Sigmoid colon (tissue), 7 donors: Measurements from ENCODE around the gene MYBBP1A. TPM values are rescaled to one million over a fixed set of nuclear protein-coding genes. Genes with fewer than 3 reads are reported as not detected.

ENCODE experiments used
- DNase-seq: peaks from one replicate; pipeline ENCODE4 v3.0.0-alpha.2; 2019
- H3K27ac ChIP-seq, 4 donors: fragments of 200-600 bp; sonication (generic); one replicate each; pipeline ENCODE4 v1.5.1; 2016 to 2019; ENCODE audit warnings: mild to moderate bottlenecking in 1 of 4
- H3K27me3 ChIP-seq, 3 donors: fragments of 200-600 bp; sonication (generic); one replicate each; pipeline ENCODE4 v1.5.1; 2019; ENCODE audit warnings: mild to moderate bottlenecking in 1 of 3
- H3K36me3 ChIP-seq, 4 donors: fragments of 200-600 bp; sonication (generic); one replicate each; pipeline ENCODE4 v1.5.1; 2016 to 2019
- H3K4me1 ChIP-seq, 4 donors: fragments of 200-600 bp; sonication (generic); one replicate each; pipeline ENCODE4 v1.5.1; 2017 to 2019
- H3K4me3 ChIP-seq, 4 donors: fragments of 200-600 bp; sonication (generic); one replicate each; pipeline ENCODE4 v1.5.1; 2017 to 2019; ENCODE audit warnings: mild to moderate bottlenecking in 2 of 4, moderate library complexity in 1 of 4
- H3K9me3 ChIP-seq, 4 donors: fragments of 200-600 bp in 3 of 4; sonication (generic) in 3 of 4; one replicate each; pipeline versions ENCODE4 v1.5.1 to v1.6.1; 2013 to 2019
- EP300 ChIP-seq, 4 donors: sonication (generic); formaldehyde crosslinking; IDR thresholded peaks; one replicate each; pipeline ENCODE4 v1.6.1; 2017; ENCODE audit warnings: antibody characterized with exemption in 4 of 4
- POLR2A ChIP-seq, 2 donors: fragments of 450-650 bp; IDR thresholded peaks; one replicate each; pipeline ENCODE4 v1.6.1; 2016; ENCODE audit warnings: antibody characterized with exemption in 2 of 2, mild to moderate bottlenecking in 2 of 2, moderate library complexity in 2 of 2
- POLR2AphosphoS5 ChIP-seq, 4 donors: sonication (generic); formaldehyde crosslinking; IDR thresholded peaks; one replicate each; pipeline ENCODE4 v1.6.1; 2017; ENCODE audit warnings: antibody characterized with exemption in 4 of 4
- WGBS, 2 donors: extraction: QIAGEN DNeasy Blood & Tissue Kit; methylation state at CpG; one replicate each; pipeline ENCODE4 v1.1.7; 2013; 5-methylcytosine and 5-hydroxymethylcytosine counted together
- intact Hi-C: fragments of 100-400 bp; cut with DNase I; formaldehyde crosslinking; loops from one replicate; pipeline ENCODE4 v1.15.1; 2023
- polyA plus RNA-seq, 3 donors: library from polyadenylated mRNA; stranded (reverse); fragments of 200-250 nt; gene quantifications; one replicate each; pipeline ENCODE4 v1.2.3, GENCODE V29; 2013
- total RNA-seq, 4 donors: library from RNA; depleted of rRNA; stranded (reverse); fragments of >200 nt; gene quantifications; one replicate each; pipeline ENCODE4 v1.1.0, GENCODE V29; 2016
- TF ChIP-seq, protein P1 (sequence below), 4 experiments: fragments of 450-650 bp in 3 of 4; fragments of 200-600 bp in 1 of 4; IDR thresholded peaks; one replicate each; pipeline ENCODE4 v1.5.1; 2016 to 2019; ENCODE audit warnings: antibody characterized with exemption in 4 of 4, mild to moderate bottlenecking in 3 of 4, moderate library complexity in 2 of 4
- donor health status: healthy with polysubstance abuse.
- donor health status: Bipolar disorder and iron deficiency.
- donor health status: healthy.

MYBBP1A gene
- total and polyA plus RNA-seq, 7 donors = 6.6 to 44.5 (median 25.8) TPM

DNA sequence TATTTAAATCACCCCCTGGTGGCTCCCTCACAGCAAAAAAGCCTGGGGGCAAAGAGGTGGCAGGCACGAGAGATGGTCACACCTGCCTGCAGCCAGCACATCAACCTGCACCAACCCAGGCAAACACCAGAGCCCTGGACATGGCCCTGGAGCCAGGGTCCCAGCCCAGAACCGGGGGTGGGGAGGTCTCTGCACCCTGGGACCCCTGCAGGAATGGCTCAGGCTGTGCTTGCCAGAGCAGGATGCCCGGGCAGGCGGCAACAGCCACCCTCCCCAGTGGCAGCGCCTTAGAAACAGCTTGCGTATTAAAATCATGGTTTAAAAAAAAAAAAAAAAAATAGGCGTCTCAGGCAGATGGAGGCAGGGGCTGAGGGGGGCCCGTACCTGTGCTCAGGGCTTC lies 16.2 kb downstream of the MYBBP1A start:
- H3K27me3 ChIP-seq = peaks cover 0 to 21% (median 6%) of the 10 kb centered on the region in 3 donors
- peak overlapping the region in 2 of 4 donors; percentile 47 to 72 for H3K27ac ChIP-seq
- peak; percentile 52 for DNase-seq
- intact Hi-C loops = no loop called here
- no peaks in the 10 kb centered on the region for H3K9me3 ChIP-seq
- no peak overlapping the region for H3K4me3 ChIP-seq
- TF ChIP-seq, protein P1, sequence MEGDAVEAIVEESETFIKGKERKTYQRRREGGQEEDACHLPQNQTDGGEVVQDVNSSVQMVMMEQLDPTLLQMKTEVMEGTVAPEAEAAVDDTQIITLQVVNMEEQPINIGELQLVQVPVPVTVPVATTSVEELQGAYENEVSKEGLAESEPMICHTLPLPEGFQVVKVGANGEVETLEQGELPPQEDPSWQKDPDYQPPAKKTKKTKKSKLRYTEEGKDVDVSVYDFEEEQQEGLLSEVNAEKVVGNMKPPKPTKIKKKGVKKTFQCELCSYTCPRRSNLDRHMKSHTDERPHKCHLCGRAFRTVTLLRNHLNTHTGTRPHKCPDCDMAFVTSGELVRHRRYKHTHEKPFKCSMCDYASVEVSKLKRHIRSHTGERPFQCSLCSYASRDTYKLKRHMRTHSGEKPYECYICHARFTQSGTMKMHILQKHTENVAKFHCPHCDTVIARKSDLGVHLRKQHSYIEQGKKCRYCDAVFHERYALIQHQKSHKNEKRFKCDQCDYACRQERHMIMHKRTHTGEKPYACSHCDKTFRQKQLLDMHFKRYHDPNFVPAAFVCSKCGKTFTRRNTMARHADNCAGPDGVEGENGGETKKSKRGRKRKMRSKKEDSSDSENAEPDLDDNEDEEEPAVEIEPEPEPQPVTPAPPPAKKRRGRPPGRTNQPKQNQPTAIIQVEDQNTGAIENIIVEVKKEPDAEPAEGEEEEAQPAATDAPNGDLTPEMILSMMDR (IDR thresholded peaks at IDR 0.05) = no peak
- no peak for TF ChIP-seq EP300 (IDR thresholded peaks at IDR 0.05)
- TF ChIP-seq POLR2AphosphoS5 (IDR thresholded peaks at IDR 0.05) = no peak
- TF ChIP-seq POLR2A (IDR thresholded peaks at IDR 0.05) = no peak
- H3K36me3 ChIP-seq = peaks cover 14 to 57% (median 44%) of the 10 kb centered on the region in 4 donors
- H3K4me1 ChIP-seq = peaks cover 0 to 28% (median 22%) of the 10 kb centered on the region in 4 donors
- 87 to 92% methylated on average over 8 of the region's 8 CpGs for WGBS, 2 donors

DNA sequence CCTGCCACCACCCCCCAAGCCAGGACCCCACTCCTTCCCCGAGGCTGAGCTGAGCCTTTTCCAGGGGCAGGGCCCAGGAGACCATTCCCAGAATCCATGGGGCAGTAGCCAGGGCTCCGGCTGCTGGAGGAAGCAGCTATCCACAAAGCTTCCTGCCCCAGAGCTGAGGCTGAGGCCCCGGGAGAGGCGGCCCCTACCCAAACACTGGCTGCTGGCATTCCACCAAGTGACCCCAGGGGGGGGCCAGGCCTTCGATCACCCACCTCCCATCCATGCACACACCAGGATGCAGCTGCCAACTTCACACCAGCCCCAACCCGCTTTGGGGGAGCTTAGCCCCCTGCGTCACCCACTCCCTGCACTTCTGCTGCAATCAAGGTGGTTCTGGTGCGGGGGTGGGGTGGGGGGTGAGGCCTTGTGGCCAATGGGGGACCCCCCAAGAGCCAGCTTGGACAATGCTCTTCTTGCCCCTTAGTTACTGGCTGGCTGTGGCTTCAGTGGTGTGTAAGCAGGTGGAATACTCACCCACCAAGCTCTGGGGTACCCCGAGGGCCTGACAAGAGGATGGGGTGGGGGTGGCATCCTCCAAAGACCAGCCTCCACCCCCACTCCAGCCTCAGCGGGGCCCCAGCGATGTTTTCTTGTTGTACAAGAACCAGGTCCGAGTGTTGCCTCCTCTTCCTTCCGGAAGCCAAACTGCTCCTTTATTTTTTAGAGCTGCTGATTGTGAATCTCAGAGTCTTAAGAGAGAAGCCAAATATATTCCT lies 16.8 kb downstream of the MYBBP1A start:
- WGBS, 2 donors = 77 to 83% methylated on average over 13 of the region's 13 CpGs
- H3K27me3 ChIP-seq = peaks cover 0 to 21% (median 6%) of the 10 kb centered on the region in 3 donors
- no peak overlapping the region for H3K4me3 ChIP-seq
- intact Hi-C loops = no loop called here
- DNase-seq = peak; percentile 65
- H3K4me1 ChIP-seq = peaks cover 0 to 32% (median 22%) of the 10 kb centered on the region in 4 donors
- H3K9me3 ChIP-seq = no peaks in the 10 kb centered on the region
- H3K27ac ChIP-seq = peak overlapping the region in 3 of 4 donors; percentile 47 to 72 (median 52)
- peaks cover 14 to 51% (median 39%) of the 10 kb centered on the region in 4 donors for H3K36me3 ChIP-seq
- TF ChIP-seq, protein P1 (IDR thresholded peaks at IDR 0.05) = no peak
- TF ChIP-seq EP300 (IDR thresholded peaks at IDR 0.05) = no peak

DNA sequence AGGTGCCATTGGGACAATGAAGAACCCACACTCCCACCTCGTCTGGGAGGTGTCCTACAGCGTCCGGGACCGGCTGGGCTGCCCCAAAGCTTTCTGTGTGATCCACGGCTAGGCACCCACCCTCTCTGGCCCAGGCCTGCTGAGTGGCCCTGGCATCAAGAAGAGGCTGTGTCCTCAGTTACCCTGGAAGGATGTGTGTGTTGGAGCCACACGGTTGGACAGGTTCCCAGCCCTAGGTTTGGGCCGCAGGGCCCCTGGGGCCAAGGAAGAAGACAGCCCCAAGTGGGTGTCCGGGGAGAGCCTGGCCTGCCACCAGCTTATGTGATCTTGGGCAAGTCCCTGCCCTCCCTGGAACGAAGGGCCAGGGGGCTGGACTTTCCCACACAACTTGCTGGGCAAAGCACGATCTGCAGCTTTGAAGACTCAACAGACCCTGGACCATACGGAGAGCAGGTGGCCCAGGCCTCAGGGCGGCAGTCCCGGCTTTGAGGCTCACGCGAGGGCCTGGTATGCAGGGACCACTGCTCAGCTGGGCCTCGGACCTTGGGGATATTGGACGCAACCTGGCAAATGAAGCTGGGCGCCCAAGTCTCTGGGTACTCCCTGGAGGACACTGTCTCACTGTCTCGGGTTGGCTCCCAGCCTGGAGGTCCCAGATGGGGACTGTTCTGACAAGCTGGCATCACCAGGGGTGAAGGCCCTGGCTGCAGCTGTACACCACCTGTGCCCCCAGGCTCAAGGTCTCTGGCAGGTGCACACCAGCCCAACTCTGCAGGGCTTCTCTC lies 17.5 kb downstream of the MYBBP1A start:
- Histone ChIP-seq H3K4me1 (peaks cover 0 to 37% (median 22%) of the 10 kb centered on the region in 4 donors), H3K4me3 (no peak overlapping the region), H3K27me3 (peaks cover 0 to 21% (median 6%) of the 10 kb centered on the region in 3 donors), H3K27ac (peak overlapping the region; percentile 47 to 72 (median 56)), H3K36me3 (peaks cover 12 to 44% (median 32%) of the 10 kb centered on the region in 4 donors), H3K9me3 (no peaks in the 10 kb centered on the region)
- TF ChIP-seq POLR2A (IDR thresholded peaks at IDR 0.05) = no peak
- no peak for TF ChIP-seq EP300 (IDR thresholded peaks at IDR 0.05)
- no peak for TF ChIP-seq POLR2AphosphoS5 (IDR thresholded peaks at IDR 0.05)
- TF ChIP-seq, protein P1 (IDR thresholded peaks at IDR 0.05) = no peak
- intact Hi-C loops = no loop called here
- DNase-seq = no peak
- WGBS, 2 donors = 83 to 84% methylated on average over 19 of the region's 19 CpGs

DNA sequence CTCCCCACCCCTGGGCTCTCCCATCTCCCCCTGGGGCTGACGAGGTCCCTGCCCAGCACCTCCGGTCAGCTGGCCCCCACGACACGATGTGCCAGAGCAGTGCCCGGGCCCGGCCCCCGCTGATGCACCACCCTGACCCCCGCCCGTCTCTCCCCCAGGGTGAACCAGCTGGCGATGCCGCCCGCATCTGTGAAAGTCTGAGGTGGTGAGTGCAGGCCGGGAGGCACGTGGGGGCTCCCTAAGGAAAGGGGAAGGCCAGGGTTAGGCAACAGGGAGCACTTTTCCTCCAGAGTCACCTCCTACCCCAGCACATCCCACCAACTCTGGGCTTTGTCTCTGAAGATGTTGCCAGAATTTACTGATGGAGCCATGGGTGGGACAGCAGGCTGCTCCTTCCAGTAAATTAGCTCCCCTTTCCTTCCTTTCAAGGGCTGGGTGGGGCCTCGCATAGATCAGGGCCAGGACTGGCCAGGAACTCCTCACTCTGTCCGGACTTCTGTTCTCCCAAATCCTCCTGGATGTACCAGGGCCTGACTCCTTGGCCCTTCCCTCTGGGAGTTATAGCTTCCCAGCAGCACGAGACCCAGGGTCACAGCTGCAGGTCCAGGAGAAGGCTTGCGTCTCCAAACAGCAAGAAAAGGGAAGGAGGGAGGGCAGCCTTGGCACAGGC lies 18.3 kb downstream of the MYBBP1A start:
- Histone ChIP-seq H3K27ac (peak overlapping the region; percentile 52 to 72 (median 61)), H3K4me3 (no peak overlapping the region), H3K9me3 (no peaks in the 10 kb centered on the region), H3K27me3 (peaks cover 0 to 21% (median 6%) of the 10 kb centered on the region in 3 donors), H3K4me1 (peaks cover 0 to 37% (median 22%) of the 10 kb centered on the region in 4 donors), H3K36me3 (peaks cover 6 to 36% (median 24%) of the 10 kb centered on the region in 4 donors)
- 54 to 66% methylated on average over 18 of the region's 18 CpGs for WGBS, 2 donors
- intact Hi-C loops = no loop called here
- TF ChIP-seq POLR2A (IDR thresholded peaks at IDR 0.05) (no peak), POLR2AphosphoS5 (IDR thresholded peaks at IDR 0.05) (peak in 1 of 4 donors; percentile 18)
- TF ChIP-seq, protein P1 (IDR thresholded peaks at IDR 0.05) = no peak
- DNase-seq = no peak
